Stomach (tissue), 9 donors: ENCODE measurements around the gene BPGM. TPM values are rescaled to one million over a fixed set of nuclear protein-coding genes. Genes with fewer than 3 reads are reported as not detected.

Source experiments
- DNase-seq, 2 donors: peaks; one replicate each; pipeline versions ENCODE4 v3.0.0 to v3.0.0-alpha.2; 2013 to 2019
- H3K27ac ChIP-seq, 5 donors: fragments of 200-600 bp in 4 of 5; sonication (generic) in 4 of 5; one replicate each; pipeline ENCODE4 v1.5.1; 2013 to 2019; ENCODE audit warnings: mild to moderate bottlenecking in 1 of 5, moderate library complexity in 1 of 5
- H3K27me3 ChIP-seq, 3 donors: fragments of 200-600 bp; sonication (generic); one replicate each; pipeline ENCODE4 v1.5.1; 2017 to 2019; ENCODE audit warnings: mixed run types in 1 of 3
- H3K36me3 ChIP-seq, 4 donors: fragments of 200-600 bp; sonication (generic); 1 replicate in 3 of 4; 2 replicates in 1 of 4; pipeline ENCODE4 v1.5.1; 2016 to 2019
- H3K4me1 ChIP-seq, 4 donors: fragments of 200-600 bp; sonication (generic); one replicate each; pipeline ENCODE4 v1.5.1; 2016 to 2019
- H3K4me3 ChIP-seq, 4 donors: fragments of 200-600 bp; sonication (generic) in 3 of 4; one replicate each; pipeline ENCODE4 v1.5.1; 2016 to 2019; ENCODE audit warnings: mild to moderate bottlenecking in 1 of 4
- H3K9me3 ChIP-seq, 4 donors: fragments of 200-600 bp; sonication (generic); one replicate each; pipeline ENCODE4 v1.5.1; 2016 to 2019
- CTCF ChIP-seq, 7 experiments: fragments of 450-650 bp in 4 of 7; fragments of 200-600 bp in 3 of 7; sonication (generic) in 3 of 7; IDR thresholded peaks; one replicate each; pipeline ENCODE4 v1.5.1; 2016 to 2019; ENCODE audit warnings: antibody characterized with exemption in 7 of 7, control low read depth in 2 of 7, mild to moderate bottlenecking in 1 of 7
- EP300 ChIP-seq: sonication (generic); formaldehyde crosslinking; IDR thresholded peaks from one replicate; pipeline ENCODE4 v1.6.1; 2017; ENCODE audit warnings: antibody characterized with exemption
- POLR2A ChIP-seq, 4 donors: fragments of 450-650 bp; IDR thresholded peaks; one replicate each; pipeline ENCODE4 v1.6.1; 2016; ENCODE audit warnings: antibody characterized with exemption in 4 of 4, control low read depth in 2 of 4, mild to moderate bottlenecking in 1 of 4, moderate library complexity in 1 of 4
- POLR2AphosphoS5 ChIP-seq, 3 donors: sonication (generic); formaldehyde crosslinking; IDR thresholded peaks; one replicate each; pipeline ENCODE4 v1.6.1; 2016; ENCODE audit warnings: antibody characterized with exemption in 3 of 3
- WGBS, 5 donors: extraction: QIAGEN DNeasy Blood & Tissue Kit in 3 of 5; methylation state at CpG; one replicate each; pipeline versions ENCODE4 v1.1.5 to v1.1.7; 2013 to 2018; 5-methylcytosine and 5-hydroxymethylcytosine counted together
- intact Hi-C: fragments of 100-400 bp; cut with DNase I; formaldehyde crosslinking; loops from one replicate; pipeline ENCODE4 v1.15.1; 2023; ENCODE audit warnings: low total_unique reads
- polyA plus RNA-seq, 3 donors: library from polyadenylated mRNA; stranded (reverse); fragments of 200-250 nt; gene quantifications; one replicate each; pipeline ENCODE4 v1.2.3, GENCODE V29; 2013
- total RNA-seq, 5 donors: library from RNA; depleted of rRNA; stranded (reverse); fragments of >200 nt; gene quantifications; one replicate each; pipeline versions ENCODE4 v1.1.0 to v1.2.3, GENCODE V29; 2014 to 2016
- donor health status: healthy with polysubstance abuse.
- donor health status: Bipolar disorder and iron deficiency.
- donor health status: healthy.

BPGM gene
- total and polyA plus RNA-seq, 8 donors, result 4.7 to 47.3 (median 19.8) TPM

- peaks cover 0 to 10% (median 2%) of the 10 kb centered on the region in 4 donors for H3K36me3 ChIP-seq
- no peaks in the 10 kb centered on the region for H3K27me3 ChIP-seq
- no peaks in the 10 kb centered on the region for H3K9me3 ChIP-seq
- H3K4me1 ChIP-seq, result peaks cover 0 to 17% (median 0%) of the 10 kb centered on the region in 4 donors
- TF ChIP-seq POLR2AphosphoS5 (IDR thresholded peaks at IDR 0.05), result no peak
- no peak for TF ChIP-seq EP300
- TF ChIP-seq CTCF (IDR thresholded peaks at IDR 0.05), result no peak
- TF ChIP-seq POLR2A (IDR thresholded peaks at IDR 0.05), result no peak
- 79 to 86% (median 81%) methylated on average over 4 of the region's 4 CpGs for WGBS, 5 donors
- H3K4me3 ChIP-seq, result no peak overlapping the region
- DNase-seq, result no peak
- peak overlapping the region in 1 of 5 donors; percentile 11 for H3K27ac ChIP-seq
- intact Hi-C loops, result no loop called here
These were observed 22.7 kb downstream of the BPGM start for GRCh38 chr7:134669388-134669787.

- peaks cover 0 to 10% (median 0%) of the 10 kb centered on the region in 4 donors for H3K36me3 ChIP-seq
These were observed 23.3 kb downstream of the BPGM start for GRCh38 chr7:134669845-134670373.

GRCh38 chr7:134671609-134672008, 25.0 kb downstream of the BPGM start:
- intact Hi-C loops, result no loop called here
- TF ChIP-seq POLR2A (IDR thresholded peaks at IDR 0.05) (no peak), POLR2AphosphoS5 (IDR thresholded peaks at IDR 0.05) (no peak), EP300 (no peak), CTCF (IDR thresholded peaks at IDR 0.05) (no peak)
- H3K36me3 ChIP-seq, result peaks cover 0 to 6% (median 0%) of the 10 kb centered on the region in 4 donors
- WGBS, 5 donors, result 92 to 100% (median 95%) methylated on average over 1 of the region's 1 CpG
- H3K4me1 ChIP-seq, result peaks cover 0 to 21% (median 3%) of the 10 kb centered on the region in 4 donors
- H3K27ac ChIP-seq, result no peak overlapping the region
- H3K9me3 ChIP-seq, result no peaks in the 10 kb centered on the region
- DNase-seq, result no peak
- no peak overlapping the region for H3K4me3 ChIP-seq
- no peaks in the 10 kb centered on the region for H3K27me3 ChIP-seq

More at GRCh38 chr7:134669845-134670373, 23.3 kb downstream of the BPGM start:
- intact Hi-C loops, result no loop called here
- H3K9me3 ChIP-seq, result no peaks in the 10 kb centered on the region
- no peaks in the 10 kb centered on the region for H3K27me3 ChIP-seq
- H3K4me3 ChIP-seq, result no peak overlapping the region
- H3K4me1 ChIP-seq, result peaks cover 0 to 17% (median 0%) of the 10 kb centered on the region in 4 donors
- DNase-seq, result peak; percentile 69 to 76
- peak overlapping the region in 1 of 5 donors; percentile 11 for H3K27ac ChIP-seq
- 17 to 28% (median 24%) methylated on average over 8 of the region's 8 CpGs for WGBS, 5 donors
- TF ChIP-seq POLR2AphosphoS5 (IDR thresholded peaks at IDR 0.05) (peak in 2 of 3 donors; percentile 15 to 56), POLR2A (IDR thresholded peaks at IDR 0.05) (no peak)

GRCh38 chr7:134674424-134674823, 27.8 kb downstream of the BPGM start:
- DNase-seq, result no peak
- no peak overlapping the region for H3K27ac ChIP-seq
- H3K9me3 ChIP-seq, result no peaks in the 10 kb centered on the region
- peaks cover 0 to 10% (median 8%) of the 10 kb centered on the region in 4 donors for H3K36me3 ChIP-seq
- no peaks in the 10 kb centered on the region for H3K27me3 ChIP-seq
- H3K4me1 ChIP-seq, result peaks cover 0 to 24% (median 9%) of the 10 kb centered on the region in 4 donors
- intact Hi-C loops, result no loop called here
- no peak overlapping the region for H3K4me3 ChIP-seq
- no peak for TF ChIP-seq POLR2A (IDR thresholded peaks at IDR 0.05)
- TF ChIP-seq POLR2AphosphoS5 (IDR thresholded peaks at IDR 0.05), result no peak
- no peak for TF ChIP-seq CTCF (IDR thresholded peaks at IDR 0.05)
- TF ChIP-seq EP300, result no peak

GRCh38 chr7:134676743-134677142, 30.1 kb downstream of the BPGM start:
- no peak for DNase-seq
- H3K9me3 ChIP-seq, result no peaks in the 10 kb centered on the region
- intact Hi-C loops, result no loop called here
- 75 to 95% (median 90%) methylated on average over 1 of the region's 1 CpG for WGBS, 5 donors
- H3K36me3 ChIP-seq, result peaks cover 0 to 26% (median 22%) of the 10 kb centered on the region in 4 donors
- H3K27ac ChIP-seq, result no peak overlapping the region
- no peaks in the 10 kb centered on the region for H3K27me3 ChIP-seq
- H3K4me3 ChIP-seq, result no peak overlapping the region
- H3K4me1 ChIP-seq, result peaks cover 0 to 24% (median 4%) of the 10 kb centered on the region in 4 donors
- TF ChIP-seq POLR2A (IDR thresholded peaks at IDR 0.05) (no peak), EP300 (no peak), CTCF (IDR thresholded peaks at IDR 0.05) (no peak), POLR2AphosphoS5 (IDR thresholded peaks at IDR 0.05) (no peak)
